ENCODE measurements around the gene CASK.

CASK gene

GRCh38 chrX:41906515-41907187 lies 16.7 kb downstream of the CASK start:
- no peak for DNase-seq

GRCh38 chrX:41903544-41903943 lies 19.8 kb downstream of the CASK start:
- no peak for DNase-seq

- DNase-seq = no peak
Observed at GRCh38 chrX:41900321-41900720, 23.0 kb downstream of the CASK start.

GRCh38 chrX:41895826-41896225 lies 27.5 kb downstream of the CASK start:
- no peak for DNase-seq

- no peak for DNase-seq
Observed at GRCh38 chrX:41890026-41890423, 33.3 kb downstream of the CASK start.

- DNase-seq = no peak
Observed at GRCh38 chrX:41889317-41890025, 33.9 kb downstream of the CASK start.

GRCh38 chrX:41887691-41888090 lies 35.7 kb downstream of the CASK start:
- no peak for DNase-seq

- no peak for DNase-seq
Observed at GRCh38 chrX:41885724-41886123, 37.6 kb downstream of the CASK start.

- no peak for DNase-seq
Observed at GRCh38 chrX:41881166-41881565, 42.2 kb downstream of the CASK start.

GRCh38 chrX:41877167-41877566 lies 46.2 kb downstream of the CASK start:
- no peak for DNase-seq

- DNase-seq = no peak
Observed at GRCh38 chrX:41875142-41875541, 48.2 kb downstream of the CASK start.

GRCh38 chrX:41870719-41871151 lies 52.6 kb downstream of the CASK start:
- DNase-seq = no peak

GRCh38 chrX:41868392-41868977 lies 54.9 kb downstream of the CASK start:
- DNase-seq = no peak

- no peak for DNase-seq
Observed at GRCh38 chrX:41863343-41864203, 59.8 kb downstream of the CASK start.

GRCh38 chrX:41862562-41863184 lies 60.7 kb downstream of the CASK start:
- no peak for DNase-seq

GRCh38 chrX:41858161-41858775 lies 65.1 kb downstream of the CASK start:
- no peak for DNase-seq

- DNase-seq = no peak
Observed at GRCh38 chrX:41857670-41858069, 65.7 kb downstream of the CASK start.

- DNase-seq = no peak
Observed at GRCh38 chrX:41846714-41847113, 76.6 kb downstream of the CASK start.

GRCh38 chrX:41837270-41837944 lies 85.9 kb downstream of the CASK start:
- no peak for DNase-seq

- no peak for DNase-seq
Observed at GRCh38 chrX:41828826-41829225, 94.5 kb downstream of the CASK start.

- DNase-seq = no peak
Observed at GRCh38 chrX:41827886-41828285, 95.5 kb downstream of the CASK start.

- no peak for DNase-seq
Observed at GRCh38 chrX:41825796-41826195, 97.6 kb downstream of the CASK start.

All from activated CD4-positive, CD25-positive, alpha-beta regulatory T cell treated with anti-CD3 and anti-CD28 coated beads, Interleukin-2, amount 50 U/mL, for 72 hours (primary cell).